GM12865 (cell line): ENCODE measurements around the gene OTOA.
"Not testable (repeated sequence)": the region's sequence is repeated elsewhere in the genome, so short reads cannot be mapped to it uniquely, and the experiment has no call there.

Source experiments
- DNase-seq: peaks from one replicate; pipeline ENCODE4 v3.0.0; 2010; ENCODE audit warnings: low read depth
- H3K4me3 ChIP-seq: 2 replicates; pipeline ENCODE4 v1.5.1; 2011; ENCODE audit warnings: mild to moderate bottlenecking, low read depth, low read length, control low read depth
- CTCF ChIP-seq: IDR thresholded peaks from 2 replicates; pipeline ENCODE4 v1.5.1; 2011; ENCODE audit warnings: low read length, control low read depth, low read depth, inconsistent platforms; ENCODE audit not compliant: insufficient read depth; ENCODE audit errors: missing control alignments

The OTOA gene

GRCh38 chr16:21622545-21622944 lies 41.2 kb upstream of the OTOA start:
- no peak overlapping the region for H3K4me3 ChIP-seq
- TF ChIP-seq CTCF, result no peak
- DNase-seq, result no peak

GRCh38 chr16:21625026-21625425 lies 38.7 kb upstream of the OTOA start:
- DNase-seq, result no peak

GRCh38 chr16:21626659-21627277 lies 37.0 kb upstream of the OTOA start:
- no peak for TF ChIP-seq CTCF
- H3K4me3 ChIP-seq, result no peak overlapping the region
- no peak for DNase-seq

More at GRCh38 chr16:21625026-21625425, 38.7 kb upstream of the OTOA start:
- TF ChIP-seq CTCF, result no peak
- no peak overlapping the region for H3K4me3 ChIP-seq

GRCh38 chr16:21628121-21628726 lies 35.5 kb upstream of the OTOA start:
- DNase-seq, result no peak
- no peak for TF ChIP-seq CTCF
- no peak overlapping the region for H3K4me3 ChIP-seq

- H3K4me3 ChIP-seq, result no peak overlapping the region
- TF ChIP-seq CTCF, result no peak
- DNase-seq, result no peak
These were observed 35.0 kb upstream of the OTOA start for GRCh38 chr16:21628772-21629171.

GRCh38 chr16:21629616-21630539 lies 33.9 kb upstream of the OTOA start:
- not testable (repeated sequence) for DNase-seq, H3K4me3 ChIP-seq

GRCh38 chr16:21630866-21631265 lies 32.9 kb upstream of the OTOA start:
- not testable (repeated sequence) for H3K4me3 ChIP-seq, DNase-seq

- DNase-seq, result not testable (repeated sequence)
These were observed 32.4 kb upstream of the OTOA start for GRCh38 chr16:21631376-21631775.

GRCh38 chr16:21631951-21632575 lies 31.7 kb upstream of the OTOA start:
- DNase-seq, H3K4me3 ChIP-seq: not testable (repeated sequence)

More at GRCh38 chr16:21631376-21631775, 32.4 kb upstream of the OTOA start:
- not testable (repeated sequence) for H3K4me3 ChIP-seq
